HG02852 (cell line): ENCODE data around the gene ZNF615.
"Not testable (repeated sequence)": the region's sequence is repeated elsewhere in the genome, so short reads cannot be mapped to it uniquely, and the experiment has no call there.

Source experiments
- ATAC-seq: cut with Tn5 transposase; IDR thresholded peaks from one replicate; pipeline ENCODE4 v1.9.1; 2021; ENCODE audit warnings: mild to moderate bottlenecking, moderate library complexity; ENCODE audit not compliant: unreplicated experiment

Gene ZNF615

DNA sequence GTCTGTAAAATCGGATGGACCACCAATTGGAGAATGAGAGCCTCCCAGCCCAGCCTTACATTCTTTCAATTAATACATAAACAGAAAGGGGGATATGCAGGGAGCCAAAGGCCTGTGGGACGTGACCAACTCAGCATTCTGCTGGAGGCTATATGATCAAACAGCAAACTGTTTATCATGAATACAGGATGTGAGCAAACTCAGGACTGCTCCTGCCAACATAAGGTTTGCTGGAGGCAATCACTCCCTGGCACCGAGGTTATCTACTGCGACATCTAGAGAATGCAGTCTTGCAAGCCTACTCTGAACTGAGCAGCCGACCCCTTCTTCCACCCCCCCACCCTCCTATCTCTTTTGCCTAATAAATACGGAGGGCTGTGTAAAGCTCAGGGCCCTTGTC is 27.1 kb downstream of the ZNF615 start:
- not testable (repeated sequence) for ATAC-seq

DNA sequence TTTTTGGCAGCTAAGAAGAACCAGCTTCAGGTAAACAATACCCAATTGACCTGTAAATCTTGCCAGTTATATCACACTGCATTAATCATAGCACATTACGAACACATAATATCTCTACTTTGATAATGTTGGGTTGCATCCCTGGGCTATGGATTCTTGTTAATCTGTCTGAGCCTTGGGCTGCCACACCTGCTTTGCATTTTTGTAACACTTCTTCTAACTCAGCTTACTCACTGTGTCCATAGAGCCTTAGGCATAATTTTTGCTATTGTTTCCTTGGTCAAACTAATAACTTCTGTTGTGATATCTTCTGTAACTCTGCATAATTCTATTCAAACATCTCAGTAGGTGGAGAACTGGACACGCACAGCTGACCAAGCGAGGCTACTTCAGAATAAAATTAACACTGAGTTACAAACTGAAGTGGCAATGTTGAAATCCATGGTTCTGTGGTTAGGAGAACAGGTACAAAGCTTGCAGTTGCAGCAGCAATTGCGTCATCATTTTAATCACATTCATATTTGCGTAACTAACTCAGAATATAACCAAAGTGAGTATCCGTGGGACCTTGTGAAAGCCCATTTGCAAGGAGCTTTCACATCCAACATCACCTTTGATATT is 27.8 kb downstream of the ZNF615 start:
- no peak for ATAC-seq

DNA sequence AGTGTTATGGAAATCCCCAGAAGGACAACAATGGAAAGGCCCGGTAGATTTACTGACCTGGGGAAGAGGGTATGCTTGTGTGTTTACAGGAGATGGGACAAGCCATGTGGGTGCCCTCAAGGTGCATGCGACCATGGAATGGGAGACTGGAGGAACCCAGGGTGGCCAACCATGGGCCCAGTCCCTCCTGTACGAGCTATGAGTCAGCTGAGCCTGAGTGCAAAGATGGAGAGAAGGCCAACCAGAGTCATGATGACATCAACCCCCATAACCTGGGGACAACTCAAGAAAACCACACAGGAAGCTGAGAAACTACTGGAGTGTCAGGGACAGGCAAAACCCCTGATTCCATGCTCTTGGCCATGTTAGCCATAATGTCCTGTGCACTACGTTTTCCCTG is 29.1 kb downstream of the ZNF615 start:
- no peak for ATAC-seq

DNA sequence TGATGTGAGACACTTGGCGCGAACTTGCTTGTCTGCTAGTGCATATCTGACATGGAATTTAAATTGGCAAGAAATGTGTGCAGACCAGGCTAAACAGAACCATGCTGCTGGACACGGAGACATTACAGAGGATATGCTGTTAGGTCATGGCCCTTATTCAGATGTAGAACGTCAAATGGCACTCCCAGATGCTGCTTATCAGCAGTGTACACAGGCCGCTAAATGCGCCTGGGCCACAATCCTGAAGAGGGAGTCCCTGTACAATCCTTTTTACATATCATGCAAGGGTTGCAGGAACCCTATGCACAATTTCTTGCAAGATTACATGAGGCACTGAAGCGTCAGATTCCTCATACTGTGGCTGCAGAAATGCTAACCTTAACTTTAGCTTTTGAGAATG is 30.7 kb downstream of the ZNF615 start:
- ATAC-seq, result no peak

DNA sequence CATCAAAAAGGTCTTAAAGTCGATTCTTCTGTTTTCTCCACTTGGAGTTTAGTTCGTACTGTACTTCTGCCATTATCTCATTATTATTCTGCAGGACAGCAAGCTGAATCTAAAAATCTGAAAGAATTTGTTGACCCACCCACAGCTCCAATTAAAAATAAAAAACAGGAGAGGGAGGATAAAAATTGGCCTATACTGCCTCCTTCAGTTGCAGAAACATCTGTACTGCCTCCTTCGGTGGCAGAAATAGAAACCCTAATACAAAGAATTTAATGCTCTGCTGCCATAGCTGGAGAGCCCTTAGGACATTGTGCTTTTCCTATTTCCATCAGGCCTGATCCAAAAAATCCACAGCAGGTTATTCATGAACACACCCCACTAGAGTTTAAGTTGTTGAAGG is 31.2 kb downstream of the ZNF615 start:
- ATAC-seq, result no peak

DNA sequence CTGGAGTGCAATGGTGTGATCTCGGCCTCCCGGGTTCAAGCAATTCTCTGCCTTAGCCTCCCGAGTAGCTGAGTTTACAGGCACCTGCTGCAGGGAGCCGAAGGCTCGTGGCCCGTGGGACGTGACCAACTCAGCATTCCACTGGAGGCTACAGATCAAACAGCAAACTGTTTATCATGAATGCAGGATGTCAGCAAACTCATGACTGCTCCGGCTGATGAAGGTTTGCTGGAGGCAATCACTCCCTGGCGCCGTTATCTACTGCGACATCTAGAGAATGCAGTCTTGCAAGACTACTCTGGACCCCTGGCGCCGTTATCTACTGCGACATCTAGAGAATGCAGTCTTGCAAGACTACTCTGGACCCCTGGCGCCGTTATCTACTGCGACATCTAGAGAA is 32.2 kb downstream of the ZNF615 start:
- ATAC-seq, result not testable (repeated sequence)

DNA sequence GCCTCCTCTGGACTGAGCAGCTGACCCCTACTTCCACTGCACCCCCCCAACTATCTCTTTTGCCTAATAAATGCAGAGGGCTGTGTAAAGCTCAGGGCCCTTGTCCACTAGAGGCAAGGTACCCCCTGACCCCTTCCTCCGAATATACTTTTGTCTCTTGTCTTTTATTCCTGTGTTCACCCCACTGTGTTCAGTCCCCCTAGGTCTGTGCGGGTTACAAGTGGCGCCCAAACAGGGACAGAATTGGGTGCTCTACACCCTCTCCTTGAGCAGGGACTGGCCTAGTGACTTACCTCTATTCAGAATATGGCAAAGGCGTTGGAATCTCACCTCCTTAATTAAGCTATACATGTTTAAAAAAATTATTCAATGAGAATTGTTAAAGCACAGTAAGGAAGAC is 36.4 kb downstream of the ZNF615 start:
- no peak for ATAC-seq

DNA sequence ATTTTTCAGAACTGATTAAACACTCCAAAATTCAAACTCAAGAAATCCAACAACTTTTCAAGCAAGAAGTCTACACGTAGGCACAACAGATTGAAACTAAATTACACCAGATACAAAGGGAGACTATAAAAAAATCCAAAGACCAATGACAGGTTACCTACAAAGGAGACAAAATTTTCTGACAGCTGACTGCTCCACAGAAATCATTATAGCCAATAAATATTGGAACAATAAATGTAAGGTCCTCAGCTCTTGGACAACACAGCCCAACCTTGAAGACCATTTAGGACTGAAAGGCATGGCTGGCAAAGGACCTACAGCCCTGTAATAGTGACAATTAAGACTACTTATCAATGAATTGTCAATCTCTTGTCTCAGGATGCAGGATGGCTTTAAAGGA is 37.3 kb downstream of the ZNF615 start:
- no peak for ATAC-seq

DNA sequence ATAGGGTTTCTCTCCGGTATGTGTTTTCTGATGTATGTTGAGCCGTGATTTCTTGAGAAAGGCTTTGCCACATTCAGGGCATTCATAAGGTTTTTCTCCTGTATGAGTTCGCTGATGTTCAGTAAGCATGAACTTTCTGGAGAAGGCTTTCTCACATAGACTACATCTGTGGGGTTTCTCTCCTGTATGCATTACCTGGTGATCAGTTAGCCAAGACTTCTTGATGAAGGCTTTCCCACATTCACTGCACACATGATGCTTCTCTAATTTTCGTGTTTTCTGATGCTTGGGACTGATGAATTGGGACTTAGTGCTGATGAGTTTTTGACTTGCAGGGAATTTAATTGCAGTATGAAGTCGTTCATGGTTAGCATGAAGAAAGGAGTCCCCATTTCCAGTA is 42.4 kb downstream of the ZNF615 start:
- ATAC-seq, result no peak

DNA sequence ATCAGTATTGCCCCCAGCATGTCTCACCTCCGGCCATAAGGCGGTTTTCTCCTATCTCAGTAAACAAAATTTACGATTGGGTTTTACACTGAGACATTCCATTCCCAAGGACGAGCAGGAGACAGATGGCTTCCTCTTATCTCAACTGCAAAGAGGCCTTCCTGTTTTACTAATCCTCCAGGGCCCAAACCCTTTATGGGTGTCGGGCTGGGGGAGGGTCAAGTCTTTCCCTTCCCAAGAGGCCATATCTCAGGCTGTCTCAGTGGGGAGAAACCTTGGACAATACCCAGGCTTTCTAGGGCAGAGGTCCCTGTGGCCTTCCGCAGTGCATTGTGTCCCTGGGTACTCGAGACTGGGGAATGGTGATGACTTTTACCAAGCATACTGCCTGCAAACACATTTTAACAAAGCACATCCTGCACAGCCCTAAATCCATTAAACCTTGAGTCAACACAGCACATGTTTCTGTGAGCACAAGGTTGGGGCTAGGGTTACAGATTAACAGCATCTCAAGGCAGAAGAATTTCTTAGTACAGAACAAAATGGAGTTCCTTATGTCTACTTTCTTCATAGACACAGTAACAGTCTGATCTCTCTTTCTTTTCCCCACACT is 47.3 kb downstream of the ZNF615 start:
- ATAC-seq, result not testable (repeated sequence)

DNA sequence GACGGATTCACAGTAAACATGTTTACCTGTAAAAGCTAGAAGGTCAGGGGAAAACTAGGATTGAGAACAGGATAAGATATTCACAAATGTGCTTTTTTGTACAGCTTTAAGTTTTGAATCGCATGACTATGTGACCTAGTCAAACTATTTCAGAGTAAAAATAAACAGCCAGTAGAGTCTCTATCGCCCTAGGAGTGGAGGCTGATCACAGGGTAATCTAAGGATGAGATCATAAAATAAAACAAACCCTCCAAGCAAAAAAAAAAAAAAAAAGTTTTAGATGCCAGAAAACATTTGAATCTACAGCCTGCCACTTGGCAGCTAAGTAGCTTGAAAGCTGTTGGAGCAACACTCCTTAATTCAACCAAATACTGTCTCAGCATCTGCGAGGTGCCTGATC is 48.2 kb downstream of the ZNF615 start:
- ATAC-seq, result no peak

DNA sequence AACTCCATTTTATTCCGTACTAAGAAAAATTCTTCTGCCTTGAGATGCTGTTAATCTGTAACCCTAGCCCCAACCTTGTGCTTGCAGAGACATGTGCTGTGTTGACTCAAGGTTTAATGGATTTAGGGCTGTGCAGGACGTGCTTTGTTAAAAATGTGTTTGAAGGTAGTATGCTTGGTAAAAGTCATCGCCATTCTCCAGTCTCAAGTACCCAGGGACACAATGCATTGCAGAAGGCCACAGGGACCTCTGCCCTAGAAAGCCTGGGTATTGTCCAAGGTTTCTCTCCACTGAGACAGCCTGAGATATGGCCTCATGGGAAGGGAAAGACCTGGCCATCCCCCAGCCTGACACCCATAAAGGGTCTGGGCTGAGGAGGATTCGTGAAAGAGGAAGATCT is 50.2 kb downstream of the ZNF615 start:
- not testable (repeated sequence) for ATAC-seq

DNA sequence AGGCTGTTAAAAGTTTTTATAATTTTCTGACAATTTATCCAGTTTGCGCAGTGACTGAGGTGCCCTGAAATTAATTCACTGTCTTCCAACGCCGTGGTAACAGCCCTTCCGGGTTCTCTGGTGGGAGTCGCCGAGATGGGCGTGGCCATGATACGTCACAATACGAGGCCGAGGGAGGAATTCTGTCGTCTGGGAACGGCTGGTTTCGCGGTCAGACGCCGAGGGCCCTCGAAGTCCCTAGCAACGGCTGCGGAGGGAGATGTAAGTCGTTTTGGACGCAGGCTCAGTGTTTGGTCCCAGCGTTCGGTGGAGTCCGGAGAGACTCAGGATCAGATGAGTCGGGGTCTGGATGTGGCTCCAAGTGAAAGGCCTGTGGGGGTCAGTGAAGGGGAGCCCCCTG is 59.0 kb downstream of the ZNF615 start:
- no peak for ATAC-seq

DNA sequence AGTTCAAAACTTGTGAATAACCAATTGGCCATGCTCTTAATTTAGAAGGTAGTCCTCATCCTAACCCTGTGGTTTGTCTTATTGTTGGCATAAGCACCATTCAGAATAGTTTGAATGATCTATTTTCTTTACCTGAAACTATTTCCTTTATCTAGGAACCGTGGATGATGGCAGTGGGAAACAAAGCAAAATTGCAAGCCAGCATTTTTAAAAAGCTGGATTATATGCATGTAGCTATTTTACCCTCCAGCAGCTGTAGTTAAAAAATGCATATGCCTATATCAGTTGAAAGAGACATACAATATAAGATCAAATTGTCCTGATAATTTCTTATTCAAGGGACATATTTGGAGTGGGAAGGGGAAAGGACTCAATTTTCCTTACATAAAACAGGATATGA is 61.4 kb downstream of the ZNF615 start:
- ATAC-seq, result no peak

DNA sequence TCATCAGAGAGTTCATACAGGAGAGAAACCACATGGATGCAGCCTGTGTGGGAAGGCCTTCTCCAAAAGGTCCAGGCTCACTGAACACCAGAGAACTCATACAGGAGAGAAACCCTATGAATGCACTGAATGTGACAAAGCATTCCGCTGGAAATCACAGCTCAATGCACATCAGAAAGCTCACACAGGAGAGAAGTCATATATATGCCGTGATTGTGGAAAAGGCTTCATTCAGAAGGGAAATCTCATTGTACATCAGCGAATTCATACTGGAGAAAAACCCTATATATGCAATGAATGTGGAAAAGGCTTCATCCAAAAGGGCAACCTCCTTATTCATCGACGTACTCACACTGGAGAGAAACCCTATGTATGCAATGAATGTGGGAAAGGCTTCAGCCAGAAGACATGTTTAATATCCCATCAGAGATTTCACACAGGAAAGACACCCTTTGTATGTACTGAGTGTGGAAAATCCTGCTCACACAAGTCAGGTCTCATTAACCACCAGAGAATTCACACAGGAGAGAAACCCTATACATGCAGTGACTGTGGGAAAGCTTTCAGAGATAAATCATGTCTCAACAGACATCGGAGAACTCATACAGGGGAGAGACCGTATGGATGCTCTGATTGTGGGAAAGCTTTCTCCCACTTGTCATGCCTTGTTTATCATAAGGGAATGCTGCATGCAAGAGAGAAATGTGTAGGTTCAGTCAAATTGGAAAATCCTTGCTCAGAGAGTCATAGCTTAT is 63.0 kb downstream of the ZNF615 start:
- no peak for ATAC-seq
